Activated T-helper 1 cell treated with anti-CD3 and anti-CD28 coated beads, Interleukin-12 subunit alpha, Interleukin-12 subunit beta, Interleukin-2, Interleukin-4 antibody, amounts not matched to agents 30 ng/mL and 10 ng/mL and 1 ng/mL, durations not matched to agents 14 hours and 24 hours and 36 hours (primary cell): ENCODE results near the gene PSAPL1. TPM values are rescaled to one million over a fixed set of nuclear protein-coding genes. Genes with fewer than 3 reads are reported as not detected.

ENCODE experiments used
- DNase-seq: peaks from one replicate; pipeline ENCODE4 v3.0.0; 2021; ENCODE audit warnings: low spot score
- H3K27ac Mint-ChIP-seq: one replicate; pipeline ENCODE4 v1.8.0; 2021; ENCODE audit warnings: mild to moderate bottlenecking, mixed read lengths
- H3K27me3 Mint-ChIP-seq: one replicate; pipeline ENCODE4 v1.8.0; 2022; ENCODE audit warnings: mild to moderate bottlenecking, moderate library complexity, mixed read lengths; ENCODE audit not compliant: insufficient read depth
- H3K36me3 Mint-ChIP-seq: one replicate; pipeline ENCODE4 v1.8.0; 2021; ENCODE audit warnings: low read depth, mixed read lengths
- H3K4me1 Mint-ChIP-seq: one replicate; pipeline ENCODE4 v1.8.0; 2021; ENCODE audit warnings: low read depth, mixed read lengths
- H3K4me3 Mint-ChIP-seq: one replicate; pipeline ENCODE4 v1.8.0; 2021; ENCODE audit warnings: mild to moderate bottlenecking, moderate library complexity, mixed read lengths
- H3K9me3 Mint-ChIP-seq: one replicate; pipeline ENCODE4 v1.8.0; 2021; ENCODE audit warnings: mixed read lengths
- intact Hi-C: fragments of 100-400 bp; cut with micrococcal nuclease; formaldehyde crosslinking; loops from one replicate; pipeline ENCODE4 v1.15.1; 2024
- total RNA-seq: library from RNA; stranded (reverse); gene quantifications from 2 replicates; pipeline ENCODE4 v1.2.3, GENCODE V29; 2022

The PSAPL1 gene
- total RNA-seq: not detected in 2 replicates

- intact Hi-C loops: no loop called here
- Mint-ChIP-seq H3K27me3 (no peaks in the 10 kb centered on the region), H3K4me3 (no peak within 1 kb of the TSS), H3K36me3 (no peaks in the 10 kb centered on the region), H3K9me3 (no peaks in the 10 kb centered on the region), H3K27ac (no peak within 1 kb of the TSS), H3K4me1 (no peaks in the 10 kb centered on the region)
- DNase-seq: no peak
Measured at GRCh38 chr4:7434766-7435150, at the start of gene PSAPL1. Gene PSAPL1 (minus strand): TSS chr4:7434930. CDS start chr4:7434879, 51 bp downstream.

- H3K27me3 Mint-ChIP-seq: no peaks in the 10 kb centered on the region
- H3K27ac Mint-ChIP-seq: no peak overlapping the region
- H3K4me3 Mint-ChIP-seq: no peak overlapping the region
- H3K9me3 Mint-ChIP-seq: no peaks in the 10 kb centered on the region
- DNase-seq: no peak
- no peaks in the 10 kb centered on the region for H3K4me1 Mint-ChIP-seq
- intact Hi-C loops: no loop called here
- H3K36me3 Mint-ChIP-seq: no peaks in the 10 kb centered on the region
Measured at GRCh38 chr4:7481227-7481626, 46.5 kb upstream of the PSAPL1 start.

- DNase-seq: no peak
- Mint-ChIP-seq H3K27me3 (no peaks in the 10 kb centered on the region), H3K27ac (no peak overlapping the region), H3K36me3 (no peaks in the 10 kb centered on the region), H3K4me3 (no peak overlapping the region), H3K9me3 (no peaks in the 10 kb centered on the region), H3K4me1 (no peaks in the 10 kb centered on the region)
- intact Hi-C loops: no loop called here
Measured at GRCh38 chr4:7480423-7480822, 45.7 kb upstream of the PSAPL1 start.

DNA sequence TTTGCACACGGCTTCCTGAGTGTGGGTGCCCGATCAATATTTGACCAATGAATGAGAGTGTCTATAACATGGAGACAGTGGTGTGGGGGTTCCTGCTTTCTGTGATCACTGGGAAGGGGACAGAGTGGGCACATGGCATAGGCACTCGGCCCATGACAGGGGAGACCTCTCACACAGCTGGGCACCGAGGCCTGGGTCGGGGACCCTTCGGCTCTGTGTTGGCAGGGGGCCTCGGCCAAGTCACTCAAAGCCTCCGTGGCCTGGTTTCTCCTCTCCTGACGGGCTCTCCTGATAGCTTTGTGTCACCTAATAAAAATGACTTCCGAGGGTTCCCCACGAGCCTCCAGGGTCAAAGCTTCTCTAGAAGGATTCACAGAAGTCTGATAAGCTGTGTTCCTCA, 43.9 kb upstream of the PSAPL1 start:
- H3K4me1 Mint-ChIP-seq: no peaks in the 10 kb centered on the region
- H3K36me3 Mint-ChIP-seq: no peaks in the 10 kb centered on the region
- intact Hi-C loops: no loop called here
- no peak overlapping the region for H3K4me3 Mint-ChIP-seq
- no peaks in the 10 kb centered on the region for H3K9me3 Mint-ChIP-seq
- DNase-seq: no peak
- no peaks in the 10 kb centered on the region for H3K27me3 Mint-ChIP-seq
- H3K27ac Mint-ChIP-seq: no peak overlapping the region

- DNase-seq: no peak
- Mint-ChIP-seq H3K27me3 (no peaks in the 10 kb centered on the region), H3K4me1 (no peaks in the 10 kb centered on the region), H3K9me3 (no peaks in the 10 kb centered on the region), H3K4me3 (no peak overlapping the region), H3K36me3 (no peaks in the 10 kb centered on the region), H3K27ac (no peak overlapping the region)
- intact Hi-C loops: no loop called here
Measured at GRCh38 chr4:7477695-7478094, 43.0 kb upstream of the PSAPL1 start.

- intact Hi-C loops: no loop called here
Measured at GRCh38 chr4:7476820-7477219, 42.1 kb upstream of the PSAPL1 start.

DNA sequence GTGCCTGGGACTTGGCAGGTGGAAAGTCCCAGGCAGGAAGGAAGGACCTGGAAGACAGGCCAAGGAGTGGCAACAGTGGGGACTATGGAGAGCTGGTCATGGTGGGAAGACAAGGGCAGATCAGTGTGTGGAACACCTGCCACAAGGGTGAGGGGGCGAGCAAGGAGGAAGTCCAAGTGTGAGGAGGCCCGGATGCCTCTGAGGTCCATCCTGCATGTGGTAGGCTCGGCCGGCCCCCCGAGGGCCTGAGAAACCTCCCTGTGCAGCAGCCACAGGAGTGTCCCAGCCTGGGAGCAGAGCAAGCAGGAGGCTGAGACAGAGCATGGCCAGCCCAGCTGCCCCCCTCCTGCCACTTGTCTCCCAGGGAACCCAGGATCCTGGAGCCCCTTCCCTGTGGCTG, 40.5 kb upstream of the PSAPL1 start:
- intact Hi-C loops: no loop called here
- no peaks in the 10 kb centered on the region for H3K9me3 Mint-ChIP-seq
- H3K4me1 Mint-ChIP-seq: no peaks in the 10 kb centered on the region
- no peaks in the 10 kb centered on the region for H3K36me3 Mint-ChIP-seq
- H3K27me3 Mint-ChIP-seq: no peaks in the 10 kb centered on the region
- DNase-seq: no peak
- H3K27ac Mint-ChIP-seq: no peak overlapping the region
- no peak overlapping the region for H3K4me3 Mint-ChIP-seq

More at GRCh38 chr4:7476820-7477219, 42.1 kb upstream of the PSAPL1 start:
- no peaks in the 10 kb centered on the region for H3K36me3 Mint-ChIP-seq
- no peaks in the 10 kb centered on the region for H3K9me3 Mint-ChIP-seq
- H3K4me3 Mint-ChIP-seq: no peak overlapping the region
- no peaks in the 10 kb centered on the region for H3K4me1 Mint-ChIP-seq
- no peak for DNase-seq
- H3K27ac Mint-ChIP-seq: no peak overlapping the region
- H3K27me3 Mint-ChIP-seq: no peaks in the 10 kb centered on the region

- no peaks in the 10 kb centered on the region for H3K27me3 Mint-ChIP-seq
- no peaks in the 10 kb centered on the region for H3K36me3 Mint-ChIP-seq
- no peaks in the 10 kb centered on the region for H3K4me1 Mint-ChIP-seq
- no peak for DNase-seq
- H3K27ac Mint-ChIP-seq: no peak overlapping the region
- no peak overlapping the region for H3K4me3 Mint-ChIP-seq
- intact Hi-C loops: no loop called here
- no peaks in the 10 kb centered on the region for H3K9me3 Mint-ChIP-seq
Measured at GRCh38 chr4:7474320-7474719, 39.6 kb upstream of the PSAPL1 start.

DNA sequence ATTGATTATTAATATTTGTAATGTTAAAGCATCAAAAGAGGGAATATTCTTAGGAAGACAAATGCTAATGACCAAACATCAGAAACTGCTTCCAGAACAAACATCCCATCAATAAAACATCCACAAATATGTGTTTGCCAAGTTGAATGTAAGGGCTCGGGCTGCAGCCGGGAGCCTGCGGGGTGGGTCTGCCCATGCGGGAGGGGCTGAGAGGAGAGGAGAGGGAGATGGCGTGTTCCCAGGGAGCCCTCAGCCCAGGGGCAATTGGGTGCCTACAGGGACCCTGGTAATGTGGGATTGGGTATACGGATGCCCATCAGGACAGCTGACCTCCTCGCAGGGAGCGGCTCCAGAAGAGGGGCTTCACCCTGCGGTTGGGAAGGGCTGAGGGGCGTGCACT, 38.4 kb upstream of the PSAPL1 start:
- Mint-ChIP-seq H3K9me3 (no peaks in the 10 kb centered on the region), H3K4me1 (no peaks in the 10 kb centered on the region), H3K27ac (no peak overlapping the region), H3K4me3 (no peak overlapping the region), H3K27me3 (no peaks in the 10 kb centered on the region), H3K36me3 (no peaks in the 10 kb centered on the region)
- intact Hi-C loops: no loop called here
- no peak for DNase-seq

GRCh38 chr4:7472442-7473013, 37.8 kb upstream of the PSAPL1 start:
- no peaks in the 10 kb centered on the region for H3K9me3 Mint-ChIP-seq
- intact Hi-C loops: no loop called here
- H3K27me3 Mint-ChIP-seq: no peaks in the 10 kb centered on the region
- H3K27ac Mint-ChIP-seq: peak overlapping the region; percentile 29
- no peak for DNase-seq
- no peaks in the 10 kb centered on the region for H3K36me3 Mint-ChIP-seq
- H3K4me1 Mint-ChIP-seq: no peaks in the 10 kb centered on the region
- H3K4me3 Mint-ChIP-seq: no peak overlapping the region

GRCh38 chr4:7470522-7471128, 35.9 kb upstream of the PSAPL1 start:
- no peak overlapping the region for H3K27ac Mint-ChIP-seq
- intact Hi-C loops: no loop called here
- no peaks in the 10 kb centered on the region for H3K4me1 Mint-ChIP-seq
- H3K27me3 Mint-ChIP-seq: no peaks in the 10 kb centered on the region
- no peak for DNase-seq
- H3K4me3 Mint-ChIP-seq: no peak overlapping the region
- H3K9me3 Mint-ChIP-seq: no peaks in the 10 kb centered on the region
- H3K36me3 Mint-ChIP-seq: no peaks in the 10 kb centered on the region

GRCh38 chr4:7470111-7470510, 35.4 kb upstream of the PSAPL1 start:
- Mint-ChIP-seq H3K4me1 (no peaks in the 10 kb centered on the region), H3K4me3 (no peak overlapping the region), H3K9me3 (no peaks in the 10 kb centered on the region), H3K27me3 (no peaks in the 10 kb centered on the region), H3K27ac (no peak overlapping the region), H3K36me3 (no peaks in the 10 kb centered on the region)
- intact Hi-C loops: no loop called here
- no peak for DNase-seq

DNA sequence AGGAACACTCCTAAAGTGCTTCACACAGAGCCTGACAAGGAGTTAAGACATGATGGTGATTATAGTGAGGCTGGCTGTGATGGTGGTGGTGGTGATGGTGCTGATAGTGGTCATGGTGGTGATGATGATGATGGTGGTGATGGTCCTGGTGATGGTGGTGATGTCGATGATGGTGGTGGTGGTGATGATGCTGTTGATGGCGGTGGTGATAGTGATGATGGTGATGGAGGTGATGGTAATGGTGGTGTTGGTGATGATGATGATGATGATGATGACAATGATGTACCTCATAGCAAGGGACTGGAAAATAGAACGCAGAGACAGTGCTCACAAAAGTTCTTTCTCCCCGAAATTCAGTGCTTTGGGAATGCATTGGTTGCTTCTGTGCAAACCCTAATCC, 34.3 kb upstream of the PSAPL1 start:
- intact Hi-C loops: no loop called here
- no peaks in the 10 kb centered on the region for H3K4me1 Mint-ChIP-seq
- DNase-seq: no peak
- H3K4me3 Mint-ChIP-seq: no peak overlapping the region
- no peaks in the 10 kb centered on the region for H3K9me3 Mint-ChIP-seq
- no peaks in the 10 kb centered on the region for H3K36me3 Mint-ChIP-seq
- H3K27me3 Mint-ChIP-seq: no peaks in the 10 kb centered on the region
- no peak overlapping the region for H3K27ac Mint-ChIP-seq

- H3K9me3 Mint-ChIP-seq: no peaks in the 10 kb centered on the region
- H3K4me3 Mint-ChIP-seq: no peak overlapping the region
- no peaks in the 10 kb centered on the region for H3K4me1 Mint-ChIP-seq
- no peaks in the 10 kb centered on the region for H3K27me3 Mint-ChIP-seq
- DNase-seq: no peak
- no peaks in the 10 kb centered on the region for H3K36me3 Mint-ChIP-seq
- H3K27ac Mint-ChIP-seq: no peak overlapping the region
- intact Hi-C loops: no loop called here
Measured at GRCh38 chr4:7467471-7467870, 32.7 kb upstream of the PSAPL1 start.
